HepG2 (cell line): ENCODE measurements around the gene SSBP4. TPM values are rescaled to one million over a fixed set of nuclear protein-coding genes. Genes with fewer than 3 reads are reported as not detected.

Experiments
- AGO2 ChIP-seq: fragments of 200-400 bp; formaldehyde crosslinking; optimal IDR thresholded peaks from 2 replicates; pipeline ENCODE3; 2017; ENCODE audit warnings: mild to moderate bottlenecking, low read depth, low read length, moderate library complexity
- CHD4 ChIP-seq: fragments of 200-600 bp; sonication (generic); IDR thresholded peaks from 2 replicates; pipeline ENCODE4 v1.7.0; 2017; ENCODE audit warnings: mild to moderate bottlenecking, low read length, borderline replicate concordance
- DZIP1 ChIP-seq: sonication (generic); formaldehyde crosslinking; IDR thresholded peaks from 2 replicates; pipeline ENCODE4 v1.5.0; 2020; ENCODE audit warnings: mild to moderate bottlenecking, missing genetic modification reagents
- E2F1 ChIP-seq: sonication (generic); formaldehyde crosslinking; IDR thresholded peaks from 2 replicates; pipeline ENCODE4 v1.5.0; 2020; ENCODE audit warnings: missing genetic modification reagents
- FOXK1 ChIP-seq: sonication (generic); formaldehyde crosslinking; IDR thresholded peaks from 2 replicates; pipeline ENCODE4 v1.4.0; 2020; ENCODE audit warnings: low read depth, missing genetic modification reagents, borderline replicate concordance
- GABPA ChIP-seq, 2 experiments: IDR thresholded peaks; 2 replicates each; pipeline ENCODE4 v1.6.1; 2011 to 2016; ENCODE audit warnings: low read depth in 2 of 2, low read length in 1 of 2, missing biosample characterization in 1 of 2, missing genetic modification characterization in 1 of 2
- HNRNPK ChIP-seq: fragments of 200-400 bp; formaldehyde crosslinking; IDR thresholded peaks from 2 replicates; pipeline ENCODE4 v1.6.1; 2018; ENCODE audit warnings: low read length, low read depth, moderate library complexity, mild to moderate bottlenecking; ENCODE audit not compliant: poor library complexity, severe bottlenecking
- IKZF4 ChIP-seq: sonication (generic); formaldehyde crosslinking; IDR thresholded peaks from 2 replicates; pipeline ENCODE4 v1.5.1; 2020; ENCODE audit warnings: borderline replicate concordance, mild to moderate bottlenecking, low read depth, missing genetic modification reagents; ENCODE audit errors: not compliant biosample characterization
- KDM5B ChIP-seq: sonication (generic); formaldehyde crosslinking; IDR thresholded peaks from 2 replicates; pipeline ENCODE4 v1.4.0; 2020; ENCODE audit warnings: missing genetic modification reagents, mild to moderate bottlenecking, borderline replicate concordance
- LCORL ChIP-seq, 2 experiments: fragments of 450-650 bp in 1 of 2; sonication (generic) in 1 of 2; formaldehyde crosslinking in 1 of 2; IDR thresholded peaks; 2 replicates each; pipeline versions ENCODE4 v1.5.0 to v1.6.1; 2017 to 2020; ENCODE audit warnings: antibody characterized with exemption in 1 of 2, missing genetic modification reagents in 1 of 2
- PATZ1 ChIP-seq: sonication (generic); formaldehyde crosslinking; IDR thresholded peaks from 2 replicates; pipeline ENCODE4 v1.4.0; 2020; ENCODE audit warnings: missing genetic modification reagents
- SIX4 ChIP-seq: sonication (generic); formaldehyde crosslinking; IDR thresholded peaks from 2 replicates; pipeline ENCODE4 v1.4.0; 2020; ENCODE audit warnings: missing genetic modification reagents
- SRSF1 ChIP-seq: fragments of 200-400 bp; formaldehyde crosslinking; optimal IDR thresholded peaks from 2 replicates; pipeline ENCODE3; 2017; ENCODE audit warnings: mild to moderate bottlenecking, low read depth, low read length, moderate library complexity
- TOPORS ChIP-seq: sonication (generic); formaldehyde crosslinking; IDR thresholded peaks from 2 replicates; pipeline ENCODE4 v1.8.0; 2023; ENCODE audit warnings: mild to moderate bottlenecking, missing genetic modification reagents
- ZBTB38 ChIP-seq: sonication (generic); formaldehyde crosslinking; IDR thresholded peaks from 2 replicates; pipeline ENCODE4 v1.5.1; 2020; ENCODE audit warnings: mild to moderate bottlenecking, missing genetic modification reagents
- ZNF143 ChIP-seq: sonication (generic); formaldehyde crosslinking; IDR thresholded peaks from 2 replicates; pipeline ENCODE4 v1.4.0; 2020; ENCODE audit warnings: missing genetic modification reagents
- ZNF235 ChIP-seq: sonication (generic); formaldehyde crosslinking; IDR thresholded peaks from 2 replicates; pipeline ENCODE4 v1.8.1; 2023; ENCODE audit warnings: mild to moderate bottlenecking, missing genetic modification reagents, borderline replicate concordance
- ZNF251 ChIP-seq: sonication (generic); formaldehyde crosslinking; IDR thresholded peaks from 2 replicates; pipeline ENCODE4 v1.9.0; 2021; ENCODE audit warnings: mild to moderate bottlenecking, missing genetic modification reagents
- ZNF335 ChIP-seq: sonication (generic); formaldehyde crosslinking; IDR thresholded peaks from 2 replicates; pipeline ENCODE4 v1.4.0; 2020; ENCODE audit warnings: missing genetic modification reagents
- ZNF709 ChIP-seq: sonication (generic); formaldehyde crosslinking; IDR thresholded peaks from 2 replicates; pipeline ENCODE4 v1.5.0; 2020; ENCODE audit warnings: mild to moderate bottlenecking, missing genetic modification reagents
- ZNF768 ChIP-seq: sonication (generic); formaldehyde crosslinking; IDR thresholded peaks from 2 replicates; pipeline ENCODE4 v1.4.0; 2020; ENCODE audit warnings: missing genetic modification reagents
- polyA plus RNA-seq, 8 experiments: library from polyadenylated mRNA; depleted of rRNA in 3 of 8; stranded (reverse) in 7 of 8; unstranded in 1 of 8; fragments of >200 nt; fragmentation: Illumina TruSeq in 4 of 8; extraction: Trizol in 4 of 8; gene quantifications; 2 replicates each; pipeline versions ENCODE4 v1.2.1 to v1.2.3, GENCODE V29; 2011 to 2016; ENCODE audit warnings: low read depth in 4 of 8, missing spikeins in 1 of 8, mixed read lengths in 1 of 8; ENCODE audit not compliant: insufficient read depth in 1 of 8
- total RNA-seq, 5 experiments: library from RNA; depleted of rRNA; stranded (reverse); fragments of >200 nt; fragmentation: Illumina TruSeq; extraction: Trizol; gene quantifications; 2 replicates each; pipeline ENCODE4 v1.2.3, GENCODE V29; 2016; ENCODE audit warnings: low read depth in 1 of 5

Gene SSBP4
- total and polyA plus RNA-seq, 2 of the 13 experiments (the other 11 are each of a cell fraction or from before 2014, with no cell fraction given) = 20.8 to 39.5 TPM

GRCh38 chr19:18436671-18437490 is 17.7 kb downstream of the SSBP4 start (continued):
- no peak for TF ChIP-seq ZNF235 (CRISPR knock-in tag)
- TF ChIP-seq TOPORS (CRISPR knock-in tag) = no peak
- TF ChIP-seq ZNF143 = no peak
- TF ChIP-seq ZNF768 = peak; percentile 36; the same call in 1 of the 2 replicates
- no peak for TF ChIP-seq CHD4
- no peak for TF ChIP-seq DZIP1 (CRISPR knock-in tag)
- no peak for TF ChIP-seq E2F1 (CRISPR knock-in tag)
- no peak for TF ChIP-seq ZNF335 (CRISPR knock-in tag)
- TF ChIP-seq GABPA (IDR thresholded peaks at IDR 0.05; ENCODE audit: low read depth, low read length) = no peak
- 0 out of 2 replicates have a peak, but pooled peaks have one; percentile 30 for TF ChIP-seq GABPA (CRISPR knock-in tag; IDR thresholded peaks at IDR 0.05; ENCODE audit: low read depth)
- TF ChIP-seq ZBTB38 = peak; percentile 75
- no peak for TF ChIP-seq ZNF251
- no peak for TF ChIP-seq ZNF709 (CRISPR knock-in tag)
- no peak for TF ChIP-seq SIX4 (CRISPR knock-in tag)
- no peak for TF ChIP-seq KDM5B (CRISPR knock-in tag)
- TF ChIP-seq HNRNPK = peak; percentile 62
- TF ChIP-seq FOXK1 (CRISPR knock-in tag) = no peak
- TF ChIP-seq PATZ1 (CRISPR knock-in tag) = peak; percentile 68
- no peak for TF ChIP-seq IKZF4 (CRISPR knock-in tag)
- TF ChIP-seq LCORL (IDR thresholded peaks at IDR 0.05) = no peak
- no peak for TF ChIP-seq LCORL (CRISPR knock-in tag; IDR thresholded peaks at IDR 0.05)
- peak; percentile 18 for TF ChIP-seq SRSF1
- peak; percentile 38 for TF ChIP-seq AGO2
